Activated naive CD4-positive, alpha-beta T cell treated with Interleukin-2 at 50 U/mL for 16 hours (primary cell): Measurements from ENCODE around the gene CCT7.

Source experiments
- DNase-seq: peaks from one replicate; pipeline ENCODE4 v3.0.0-alpha.2; 2020

CCT7 gene

DNA sequence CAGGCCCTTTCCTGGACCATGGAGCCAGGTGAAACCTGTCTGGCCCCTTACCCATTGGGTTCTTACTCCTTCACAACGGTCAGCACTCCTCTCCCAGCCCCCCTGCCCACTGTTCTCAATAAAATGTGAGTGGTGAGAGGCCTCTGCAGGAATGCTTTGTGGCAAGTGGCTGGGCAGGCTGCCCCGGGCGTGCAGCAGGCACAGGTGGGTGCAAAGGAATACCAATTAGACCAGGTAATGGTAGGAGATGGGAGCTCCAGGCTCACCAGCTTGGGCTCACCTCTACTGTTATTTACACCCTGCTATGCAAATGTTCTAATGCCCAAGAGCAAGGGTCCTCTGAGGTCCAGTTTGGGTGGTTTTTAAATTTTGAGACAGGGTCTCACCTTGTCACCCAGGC lies 7.0 kb upstream of the CCT7 start:
- DNase-seq = no peak

DNA sequence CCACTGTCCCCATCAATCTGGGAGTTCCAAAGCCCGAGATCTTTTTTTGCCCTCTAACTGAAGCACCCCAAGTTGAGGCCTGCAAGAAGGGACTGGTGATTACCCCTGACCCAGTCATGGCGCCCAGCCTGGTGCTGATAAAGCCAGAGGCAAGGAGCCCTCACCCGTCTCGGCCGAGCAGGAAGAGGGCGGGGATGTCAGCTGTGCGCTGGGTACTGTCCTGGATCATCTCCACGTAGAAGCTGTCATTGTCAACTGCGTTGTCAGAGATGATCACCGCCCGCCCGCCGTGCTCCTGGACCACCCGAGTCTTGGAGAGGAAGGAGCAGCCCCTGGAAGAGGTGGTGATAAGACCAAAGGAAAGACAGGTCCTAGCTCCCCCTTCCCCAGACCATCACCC lies 5.5 kb upstream of the CCT7 start:
- DNase-seq = no peak

DNA sequence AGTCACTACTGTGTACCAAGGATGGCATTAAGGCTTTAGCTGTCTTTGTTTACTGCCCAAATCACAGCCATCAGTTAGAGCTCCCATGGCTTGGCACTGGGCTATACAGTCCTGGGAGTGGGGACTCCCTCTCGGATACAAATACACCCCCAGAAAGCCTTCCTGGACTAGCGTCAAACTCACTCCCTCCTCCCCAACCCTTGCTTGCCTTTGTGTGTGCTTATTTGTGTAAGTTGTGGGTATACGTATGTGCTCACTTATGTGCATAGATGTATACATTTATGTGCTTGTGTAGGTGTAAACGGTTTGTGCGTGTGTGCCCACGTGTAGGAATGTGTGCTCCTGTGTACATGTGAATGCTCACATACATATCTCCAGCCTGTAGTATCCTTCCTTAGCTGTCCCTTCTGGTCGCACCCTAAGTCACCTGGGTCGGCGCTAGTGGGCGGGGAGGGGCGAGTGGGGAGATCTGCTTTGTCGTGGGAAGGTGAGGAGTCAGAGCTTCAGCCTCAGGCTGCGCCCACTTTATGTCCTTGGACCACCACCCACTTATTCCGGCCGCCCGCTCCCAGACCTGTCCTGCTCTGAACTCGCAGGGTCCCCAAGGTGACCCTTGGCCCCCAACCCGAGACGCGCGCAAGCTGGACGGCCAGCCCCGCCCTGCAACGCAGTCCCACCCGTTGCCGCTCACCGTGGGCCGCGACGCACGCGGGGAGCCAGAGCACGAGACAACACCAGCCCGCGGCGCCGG lies 1.5 kb upstream of the CCT7 start:
- DNase-seq = peak; percentile 37

DNA sequence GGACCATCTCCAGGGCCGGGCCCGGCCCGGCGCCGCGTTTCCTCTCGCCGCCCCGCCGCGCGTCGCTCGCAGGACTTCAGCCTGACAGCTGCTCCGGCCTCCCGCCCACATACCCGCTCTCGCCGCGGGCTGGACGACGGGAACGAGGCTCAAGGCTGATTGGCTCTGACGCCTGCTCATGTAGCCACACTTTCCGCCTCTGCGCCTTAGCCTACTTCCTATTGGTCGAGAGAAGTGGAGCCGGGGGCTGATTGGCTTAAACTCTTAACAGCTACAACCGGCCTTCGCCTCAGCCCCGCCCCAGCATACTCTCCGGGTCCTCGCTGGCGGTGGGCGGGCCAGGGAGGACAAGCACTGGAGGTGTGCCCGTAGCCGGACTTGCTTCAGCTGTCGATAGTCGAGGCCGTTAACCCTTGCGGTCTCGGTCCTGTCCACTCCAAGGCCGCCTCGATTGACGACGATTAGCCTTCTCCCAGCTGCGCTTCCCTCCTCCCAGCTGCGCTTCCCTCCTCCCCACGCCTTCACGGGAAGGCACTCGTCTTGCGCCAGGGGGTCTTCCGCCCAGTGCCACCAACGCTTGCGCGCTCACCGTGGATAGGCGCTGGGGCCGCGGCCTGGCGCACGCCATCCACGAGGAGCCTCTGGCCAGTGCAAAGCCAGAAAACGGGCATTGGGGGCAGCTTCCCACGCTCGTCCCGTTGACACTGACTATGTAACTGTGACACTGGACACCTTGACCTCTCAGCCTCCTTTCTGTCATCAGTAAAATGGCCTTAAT lies 765 bp upstream of the CCT7 start, which contains the start of gene PRADC1:
Gene PRADC1 (minus strand): TSS at position 86 of the 778 bp plus-strand sequence. CDS start 79 bp downstream, at position 7.
- peak; percentile 95 for DNase-seq

DNA sequence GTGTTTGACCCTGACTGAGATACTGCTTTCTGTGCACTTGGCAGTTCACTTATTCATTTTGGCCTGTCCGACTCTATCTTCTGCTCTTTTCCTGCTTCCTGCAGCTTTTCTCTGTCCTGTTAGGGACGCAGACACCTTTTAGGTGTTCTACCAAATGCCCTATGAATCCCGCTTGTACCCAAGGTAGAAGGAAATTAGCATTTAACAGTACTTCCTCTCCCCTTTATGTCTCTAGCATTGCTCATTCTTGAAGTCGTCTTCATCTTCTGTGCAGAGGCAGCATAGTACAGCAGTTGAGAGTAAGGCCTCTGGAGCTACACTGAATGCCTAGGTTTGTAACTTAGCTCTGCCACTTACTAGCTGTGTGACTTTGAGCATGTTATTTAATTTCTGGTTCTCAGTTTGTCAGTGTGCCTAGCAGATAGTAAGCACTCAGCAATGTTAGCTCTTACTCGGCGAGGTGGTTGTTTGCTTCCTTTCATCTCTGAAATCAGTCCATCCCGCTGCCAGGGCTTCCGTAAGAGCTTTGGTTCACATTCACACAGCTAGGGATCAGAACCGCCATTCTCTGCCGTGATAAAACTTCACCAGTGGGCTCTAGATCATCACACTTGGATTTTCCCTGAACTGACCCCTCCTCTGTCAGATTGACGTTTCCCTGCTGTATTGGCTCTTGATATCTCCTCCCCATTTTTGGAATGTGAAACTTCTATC lies 1.4 kb downstream of the CCT7 start:
- no peak for DNase-seq

DNA sequence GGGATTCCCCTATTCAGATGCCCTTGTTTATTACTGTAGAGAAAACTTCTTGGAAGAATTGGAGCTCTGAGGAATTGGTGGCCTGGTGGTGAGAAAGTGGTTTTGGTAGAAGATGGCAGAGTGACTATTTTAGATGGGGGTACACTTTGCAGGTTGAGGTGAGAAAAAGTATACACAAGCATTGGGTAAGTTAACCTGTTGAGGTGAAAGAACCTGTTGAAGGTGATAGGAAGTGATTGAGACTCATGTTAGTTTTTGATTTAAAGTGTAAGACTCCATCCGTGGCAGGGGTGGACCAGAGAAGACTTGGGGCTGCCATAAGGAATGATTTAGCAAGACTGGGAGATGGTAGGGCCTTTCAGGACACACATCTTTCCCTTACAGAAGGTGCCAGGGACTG lies 3.1 kb downstream of the CCT7 start:
- DNase-seq = no peak

DNA sequence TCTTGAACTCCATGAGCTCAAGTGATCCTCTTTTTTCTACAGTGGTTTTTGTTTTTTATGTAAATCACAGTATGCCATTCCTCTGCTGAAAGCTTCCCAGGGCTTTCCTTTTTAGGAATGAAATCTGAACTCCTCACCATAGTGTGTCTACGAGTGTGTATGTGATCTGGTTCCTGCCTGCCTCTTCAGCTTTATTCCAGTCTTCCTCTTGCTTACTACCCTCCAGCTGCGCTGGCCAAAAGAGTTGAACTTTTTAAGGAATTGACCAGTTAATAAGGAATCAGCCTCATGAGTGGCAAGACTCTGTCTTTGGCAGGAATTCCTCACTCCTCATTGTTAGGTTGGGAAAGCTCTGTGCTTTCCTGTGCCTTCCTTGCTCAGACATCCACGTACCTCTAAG lies 4.0 kb downstream of the CCT7 start:
- no peak for DNase-seq

DNA sequence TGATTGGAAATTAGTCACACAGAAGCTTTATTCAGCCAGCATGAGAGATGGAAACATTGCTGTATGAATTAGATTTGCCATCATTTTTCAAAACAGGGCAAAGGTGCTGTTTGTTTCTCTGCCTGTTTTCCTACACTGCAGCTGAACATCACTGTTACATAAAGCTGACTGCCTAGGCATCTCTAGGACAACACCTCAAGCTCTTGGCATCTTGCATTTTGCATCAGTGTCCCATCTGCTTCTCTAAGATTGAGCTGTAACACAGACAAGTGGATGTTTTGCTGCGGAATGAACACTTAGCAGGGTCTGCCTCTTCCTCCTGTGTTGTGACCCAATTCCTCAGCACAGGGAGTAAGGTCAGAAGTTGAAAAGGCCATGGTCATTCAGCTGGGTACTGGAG lies 4.9 kb downstream of the CCT7 start:
- no peak for DNase-seq

DNA sequence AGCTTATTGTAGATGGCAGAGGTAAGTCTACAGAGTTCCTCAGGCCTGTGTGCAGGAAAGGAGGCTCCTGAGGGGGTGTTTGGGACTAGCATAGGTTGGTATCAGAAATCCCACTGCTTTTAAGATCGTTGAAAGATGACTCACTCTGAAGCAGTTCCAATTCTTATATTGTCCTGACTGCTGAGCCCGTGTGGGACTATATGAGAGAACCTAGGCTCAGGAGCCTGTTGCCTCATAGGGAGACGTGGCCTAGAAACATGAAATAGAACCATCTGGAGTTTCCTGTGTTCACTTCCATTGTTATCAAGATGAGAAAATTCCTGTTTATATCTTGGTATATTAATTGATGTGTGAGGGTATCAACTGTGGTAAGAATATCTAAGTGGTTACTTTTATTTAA lies 5.7 kb downstream of the CCT7 start:
- DNase-seq = no peak

DNA sequence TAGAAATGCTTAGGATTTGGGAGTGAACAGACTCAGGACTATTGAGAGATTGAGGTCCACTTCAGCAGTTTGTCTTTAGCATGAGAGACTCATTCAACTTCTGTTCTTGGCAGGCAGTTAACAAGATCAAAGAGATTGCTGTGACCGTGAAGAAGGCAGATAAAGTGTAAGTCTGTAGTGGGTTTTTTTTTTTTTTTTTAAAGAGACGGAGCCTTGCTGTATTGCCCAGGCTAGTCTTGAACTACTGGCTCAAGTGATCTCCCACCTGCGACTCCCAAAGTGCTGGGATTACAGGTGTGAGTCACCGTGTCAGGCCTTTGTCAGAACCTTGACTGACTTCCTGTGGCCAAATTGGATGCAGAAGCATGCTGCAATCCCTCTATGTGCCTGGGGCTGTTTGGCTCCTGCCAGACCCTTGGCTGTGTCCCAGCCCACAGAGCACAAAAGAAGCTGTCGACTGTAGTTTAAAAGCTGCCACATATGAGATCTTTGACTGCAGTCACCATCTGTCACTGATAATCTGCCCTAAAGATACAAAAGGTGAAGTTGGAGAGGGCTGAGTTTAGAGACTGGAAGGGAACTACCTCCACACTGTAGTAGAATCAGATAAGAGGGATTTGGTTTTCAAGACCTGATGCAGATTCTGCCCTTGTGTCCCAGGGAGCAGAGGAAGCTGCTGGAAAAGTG lies 9.9 kb downstream of the CCT7 start:
- DNase-seq = no peak

DNA sequence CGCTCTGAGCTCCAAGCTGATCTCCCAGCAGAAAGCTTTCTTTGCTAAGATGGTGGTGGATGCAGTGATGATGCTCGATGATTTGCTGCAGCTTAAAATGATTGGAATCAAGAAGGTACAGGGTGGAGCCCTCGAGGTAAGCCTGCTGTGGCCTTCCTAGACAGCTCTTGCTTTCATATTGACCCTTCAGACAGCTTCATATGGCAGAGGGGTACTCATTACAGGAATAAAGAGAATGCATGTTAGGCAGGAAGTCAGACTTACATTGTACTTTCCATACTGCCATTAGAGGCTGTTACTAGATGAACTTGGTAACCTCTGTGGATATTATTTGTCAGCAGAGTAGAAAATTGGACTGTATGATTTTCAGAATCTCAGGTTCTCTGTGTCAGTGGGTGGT lies 10.5 kb downstream of the CCT7 start:
- no peak for DNase-seq

DNA sequence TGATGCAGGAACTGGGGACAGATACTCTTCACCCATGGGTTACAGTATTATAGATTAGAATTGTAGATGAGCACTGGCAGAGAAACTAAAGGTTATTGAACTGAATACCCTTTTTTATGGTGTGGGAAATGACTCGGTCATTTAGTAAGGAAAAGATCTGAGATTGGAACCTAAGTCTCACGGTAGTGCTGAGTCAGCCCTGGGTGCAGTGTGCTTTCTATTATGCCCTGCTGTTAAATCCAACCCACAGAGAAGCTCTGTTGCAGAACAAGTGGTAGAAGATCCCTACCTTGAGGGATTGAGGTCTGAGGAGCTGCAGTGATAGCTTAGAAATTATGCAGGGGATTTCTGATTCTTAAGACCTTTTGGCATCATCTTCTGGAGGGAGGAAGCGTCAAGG lies 12.7 kb downstream of the CCT7 start:
- DNase-seq = no peak

DNA sequence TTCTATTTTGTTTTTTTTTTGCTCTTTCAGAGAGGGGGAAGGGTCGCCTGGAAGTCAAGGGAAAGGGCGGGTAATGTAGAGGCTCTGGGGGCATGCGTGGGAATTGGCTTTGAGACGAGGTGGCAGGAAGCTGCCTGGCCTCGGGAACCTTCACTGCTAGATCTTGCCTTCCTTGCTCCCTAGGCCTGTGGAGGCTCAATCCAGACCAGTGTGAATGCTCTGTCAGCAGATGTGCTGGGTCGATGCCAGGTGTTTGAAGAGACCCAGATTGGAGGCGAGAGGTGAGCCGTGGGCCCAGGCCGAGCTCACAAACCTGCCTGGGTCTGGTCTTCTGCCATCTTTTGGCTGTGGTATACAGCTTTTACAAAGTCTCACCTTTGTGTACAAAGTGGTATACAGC lies 15.5 kb downstream of the CCT7 start:
- no peak for DNase-seq

DNA sequence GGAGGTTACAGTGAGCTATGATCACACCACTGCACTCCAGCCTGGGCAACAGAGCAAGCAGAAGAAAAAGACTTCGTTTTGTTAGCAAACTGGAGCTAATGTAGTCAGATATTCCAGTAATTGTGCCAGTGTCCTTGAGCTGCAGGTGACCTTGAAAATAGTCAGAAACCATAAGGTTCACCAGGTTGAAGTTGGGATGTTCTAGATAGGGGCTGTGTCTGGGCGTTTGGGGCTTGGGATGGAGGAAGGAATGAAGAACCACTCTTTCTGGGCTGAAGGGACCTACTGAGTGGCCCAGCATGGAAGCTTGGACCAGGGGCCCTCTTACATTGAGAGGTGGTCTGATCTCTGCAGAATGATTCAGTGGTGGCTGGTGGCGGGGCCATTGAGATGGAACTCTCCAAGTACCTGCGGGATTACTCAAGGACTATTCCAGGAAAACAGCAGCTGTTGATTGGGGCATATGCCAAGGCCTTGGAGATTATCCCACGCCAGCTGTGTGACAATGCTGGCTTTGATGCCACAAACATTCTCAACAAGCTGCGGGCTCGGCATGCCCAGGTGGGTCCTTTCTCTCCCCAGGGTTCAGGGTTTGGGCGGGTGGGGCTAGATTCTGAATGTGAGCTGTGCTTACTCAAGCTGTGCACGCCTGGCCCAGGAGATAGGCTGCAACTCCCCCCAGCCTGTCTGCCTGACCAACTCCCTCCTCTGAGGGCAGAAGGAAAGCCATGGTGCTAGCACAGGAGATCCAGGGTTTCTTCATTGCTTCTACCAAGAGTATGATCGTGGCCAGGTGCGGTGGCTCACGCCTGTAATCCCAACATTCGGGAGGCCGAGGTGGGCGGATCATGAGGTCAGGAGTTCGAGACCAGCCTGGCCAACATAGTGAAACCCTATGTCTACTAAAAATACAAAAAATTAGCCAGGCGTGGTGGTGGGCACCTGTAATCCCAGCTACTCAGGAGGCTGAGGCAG lies 17.1 kb downstream of the CCT7 start:
- no peak for DNase-seq

DNA sequence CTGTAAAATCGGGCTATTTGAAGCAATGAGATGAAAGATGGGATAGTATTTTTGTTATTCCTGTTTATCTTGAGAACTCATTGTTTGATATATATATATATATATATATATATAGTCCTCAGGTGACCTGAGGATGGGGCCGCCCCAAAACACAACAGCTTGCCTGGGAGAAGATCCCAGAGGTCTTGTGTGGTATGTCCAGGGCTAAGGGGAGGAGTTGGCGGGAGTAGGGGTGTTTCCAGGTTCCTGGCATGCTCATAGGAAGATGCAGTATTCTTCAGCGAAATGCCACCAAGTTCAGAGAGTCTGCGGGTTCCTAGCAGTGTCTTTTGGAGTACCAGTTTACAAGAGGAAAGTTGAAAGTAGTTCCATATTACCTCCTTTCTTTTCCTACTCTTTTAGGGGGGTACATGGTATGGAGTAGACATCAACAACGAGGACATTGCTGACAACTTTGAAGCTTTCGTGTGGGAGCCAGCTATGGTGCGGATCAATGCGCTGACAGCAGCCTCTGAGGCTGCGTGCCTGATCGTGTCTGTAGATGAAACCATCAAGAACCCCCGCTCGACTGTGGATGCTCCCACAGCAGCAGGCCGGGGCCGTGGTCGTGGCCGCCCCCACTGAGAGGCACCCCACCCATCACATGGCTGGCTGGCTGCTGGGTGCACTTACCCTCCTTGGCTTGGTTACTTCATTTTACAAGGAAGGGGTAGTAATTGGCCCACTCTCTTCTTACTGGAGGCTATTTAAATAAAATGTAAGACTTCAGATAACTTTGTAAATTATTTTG lies 18.3 kb downstream of the CCT7 start:
- DNase-seq = no peak

DNA sequence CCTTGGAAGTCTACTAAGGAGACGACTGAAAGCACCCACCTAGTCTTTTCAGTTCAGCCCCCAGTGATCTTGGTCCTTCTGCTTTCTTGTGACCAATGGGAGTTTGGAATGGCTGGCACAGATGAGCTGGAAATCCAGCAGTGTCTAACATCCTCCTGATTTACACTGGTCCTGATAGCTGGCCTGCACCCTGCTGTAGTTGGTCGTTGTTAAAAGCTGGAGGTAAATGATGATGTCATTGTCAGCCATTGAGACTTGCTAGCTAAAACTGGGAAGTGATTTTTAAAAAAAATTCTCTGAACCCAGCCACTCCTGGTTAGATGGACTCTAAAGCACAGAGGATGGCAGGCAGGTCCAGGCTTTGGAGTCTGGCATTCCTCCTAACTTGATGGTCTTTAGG lies 19.3 kb downstream of the CCT7 start:
- DNase-seq = no peak

DNA sequence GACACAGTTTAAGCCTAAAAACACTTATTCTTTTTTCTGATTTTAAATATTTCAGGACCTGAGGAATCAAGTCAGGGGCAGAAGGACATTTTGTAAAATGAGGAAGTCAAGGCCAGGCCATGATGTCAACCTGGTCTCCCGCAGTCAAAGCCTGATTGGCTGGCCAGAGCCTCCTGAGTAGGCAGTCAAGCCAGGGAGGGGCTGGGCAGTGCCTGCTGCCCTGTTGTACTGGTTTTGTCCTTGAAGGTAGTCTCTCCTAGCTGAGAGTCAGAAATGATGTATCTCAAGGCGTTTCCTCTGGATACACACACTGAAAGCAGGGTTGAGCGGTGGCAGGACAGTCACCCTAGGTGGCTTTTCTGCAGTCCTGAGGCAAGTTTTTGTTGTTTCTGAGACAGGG lies 19.8 kb downstream of the CCT7 start:
- no peak for DNase-seq

DNA sequence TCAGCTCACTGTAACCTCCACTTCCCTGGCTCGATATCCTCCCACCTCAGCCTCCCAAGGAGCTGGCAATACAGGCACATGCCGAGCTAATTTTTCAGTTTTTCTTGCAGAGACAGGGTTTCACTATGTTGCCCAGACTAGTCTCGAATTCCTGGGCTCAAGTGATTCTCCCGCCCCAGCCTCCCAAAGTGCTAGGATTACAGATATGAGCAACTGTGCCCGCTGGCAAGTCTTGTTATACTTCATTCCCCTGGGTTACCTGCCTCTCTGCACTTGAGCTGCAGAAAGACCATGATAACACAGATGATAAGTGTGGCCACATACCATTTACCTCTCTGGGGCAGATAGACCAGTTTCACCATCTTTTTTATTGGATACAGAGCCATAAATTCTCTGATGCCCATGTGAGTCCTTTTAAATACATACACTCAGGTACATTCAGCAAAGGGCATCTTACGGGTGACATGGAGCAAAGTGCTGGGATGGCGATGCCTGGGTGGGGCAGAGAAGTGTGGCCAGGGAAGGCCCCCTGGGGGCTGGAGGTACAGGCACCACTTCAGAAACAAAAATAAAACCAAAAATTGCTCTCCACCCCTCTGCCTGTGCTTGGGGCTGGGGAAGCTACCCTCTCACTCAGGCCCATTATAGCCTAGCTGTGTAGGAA lies 20.4 kb downstream of the CCT7 start:
- no peak for DNase-seq

DNA sequence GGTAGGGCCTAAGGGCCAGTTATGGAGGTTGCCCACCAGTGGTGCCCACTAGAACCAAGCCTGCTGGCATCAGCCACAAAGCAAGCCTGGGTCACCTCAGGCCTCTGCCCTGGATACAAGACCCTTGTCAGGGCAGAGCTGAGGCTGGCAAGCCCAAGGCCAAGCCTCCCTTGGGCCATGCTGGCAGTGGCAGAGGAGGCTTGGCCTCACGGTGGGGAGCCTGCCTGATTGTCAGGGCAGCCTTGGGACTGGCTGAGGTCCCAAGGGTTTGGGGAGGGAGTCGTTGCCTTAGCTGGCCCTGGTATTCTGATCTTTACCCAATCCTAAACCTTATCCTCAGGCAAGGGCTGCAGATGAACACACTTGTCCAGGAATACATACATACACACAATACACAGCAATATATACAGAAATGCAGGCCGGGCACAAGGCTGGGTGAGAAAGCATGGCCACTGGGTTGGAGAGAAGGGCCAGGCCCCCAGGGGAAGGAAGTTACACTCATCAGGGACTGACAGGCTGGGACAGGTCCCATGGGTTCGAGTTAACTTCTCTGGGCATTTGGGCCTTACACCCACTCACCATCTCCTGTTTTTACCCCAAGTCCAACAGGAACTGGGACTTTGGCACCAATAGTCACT lies 21.0 kb downstream of the CCT7 start:
- DNase-seq = no peak
